ENCODE measurements around the gene RGMA. TPM values are rescaled to one million over a fixed set of nuclear protein-coding genes. Genes with fewer than 3 reads are reported as not detected.

The RGMA gene
- total and polyA plus RNA-seq, 2 experiments from 2014 or later: 2.5 to 2.7 TPM

GRCh38 chr15:93052090-93052879 lies 36.7 kb downstream of the RGMA start:
- Histone ChIP-seq H3K27me3 (no peaks in the 10 kb centered on the region), H3K4me3 (no peak overlapping the region), H3K9me3 (ENCODE audit: low read depth) (no peaks in the 10 kb centered on the region), H3K79me2 (no peaks in the 10 kb centered on the region), H3K4me1 (ENCODE audit: insufficient read depth) (no peaks in the 10 kb centered on the region), H3K4me2 (no peak overlapping the region), H4K20me1 (ENCODE audit: insufficient read depth, poor library complexity, severe bottlenecking) (no peaks in the 10 kb centered on the region), H3K27ac (no peak overlapping the region), H3K36me3 (replicated peaks; ENCODE audit: insufficient read depth, low read depth) (no peaks in the 10 kb centered on the region), H3K9me2 (replicated peaks; ENCODE audit: insufficient read depth) (no peaks in the 10 kb centered on the region), H2AFZ (no peak overlapping the region)
- TF ChIP-seq EZH2 (IDR thresholded peaks at IDR 0.05; ENCODE audit: borderline replicate concordance) (no peak), EZH2phosphoT487 (IDR thresholded peaks at IDR 0.05; ENCODE audit: low read depth, severe bottlenecking, unreplicated experiment) (no peak), CTCF (IDR thresholded peaks at IDR 0.05; ENCODE audit: poor library complexity) (no peak)
- 96% methylated on average over 38 of the region's 39 CpGs for WGBS (ENCODE audit: low lambda C conversion rate, missing lambda C conversion rate)
- DNase-seq (ENCODE audit: low spot score): no peak

GRCh38 chr15:93051236-93052089 lies 37.5 kb downstream of the RGMA start:
- no peaks in the 10 kb centered on the region for H4K20me1 ChIP-seq (ENCODE audit: insufficient read depth, poor library complexity, severe bottlenecking)
- no peak overlapping the region for H3K4me3 ChIP-seq
- no peaks in the 10 kb centered on the region for H3K4me1 ChIP-seq (ENCODE audit: insufficient read depth)
- DNase-seq (ENCODE audit: low spot score): no peak
- no peak overlapping the region for H3K27ac ChIP-seq
- H3K4me2 ChIP-seq: no peak overlapping the region
- H3K79me2 ChIP-seq: no peaks in the 10 kb centered on the region
- no peaks in the 10 kb centered on the region for H3K27me3 ChIP-seq
- no peaks in the 10 kb centered on the region for H3K9me2 ChIP-seq (replicated peaks; ENCODE audit: insufficient read depth)
- no peak overlapping the region for H2AFZ ChIP-seq
- TF ChIP-seq CTCF (IDR thresholded peaks at IDR 0.05; ENCODE audit: poor library complexity) (no peak), EZH2phosphoT487 (IDR thresholded peaks at IDR 0.05; ENCODE audit: low read depth, severe bottlenecking, unreplicated experiment) (no peak), EZH2 (IDR thresholded peaks at IDR 0.05; ENCODE audit: borderline replicate concordance) (no peak)
- H3K36me3 ChIP-seq (replicated peaks; ENCODE audit: insufficient read depth, low read depth): no peaks in the 10 kb centered on the region
- WGBS (ENCODE audit: low lambda C conversion rate, missing lambda C conversion rate): 94% methylated on average over 28 of the region's 32 CpGs
- H3K9me3 ChIP-seq (ENCODE audit: low read depth): no peaks in the 10 kb centered on the region

DNA sequence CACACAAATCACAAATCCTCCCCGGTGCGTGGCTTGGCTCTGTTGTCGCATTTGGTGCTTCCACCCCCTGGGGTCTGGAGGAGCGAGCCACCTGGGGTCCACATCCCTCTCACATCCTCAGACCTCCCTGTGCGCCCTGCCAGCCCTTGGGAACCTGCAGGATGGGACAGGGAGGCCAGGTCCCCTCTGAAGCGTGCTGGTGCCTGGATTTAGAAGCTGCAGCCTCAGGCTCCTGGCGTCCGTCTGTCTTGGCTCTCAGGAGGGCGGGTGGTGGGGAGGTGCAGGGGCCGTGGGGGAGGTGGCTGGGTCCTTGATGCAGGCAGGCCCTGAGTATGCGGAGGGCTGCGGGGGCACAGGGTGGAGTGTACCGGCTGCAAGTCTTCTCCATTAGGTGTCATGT lies 38.4 kb downstream of the RGMA start:
- Histone ChIP-seq H3K9me3 (ENCODE audit: low read depth) (no peaks in the 10 kb centered on the region), H4K20me1 (ENCODE audit: insufficient read depth, poor library complexity, severe bottlenecking) (no peaks in the 10 kb centered on the region), H3K79me2 (no peaks in the 10 kb centered on the region), H3K4me2 (no peak overlapping the region), H3K4me1 (ENCODE audit: insufficient read depth) (no peaks in the 10 kb centered on the region), H2AFZ (no peak overlapping the region), H3K27ac (no peak overlapping the region), H3K4me3 (no peak overlapping the region), H3K36me3 (replicated peaks; ENCODE audit: insufficient read depth, low read depth) (no peaks in the 10 kb centered on the region), H3K9me2 (replicated peaks; ENCODE audit: insufficient read depth) (no peaks in the 10 kb centered on the region), H3K27me3 (no peaks in the 10 kb centered on the region)
- DNase-seq (ENCODE audit: low spot score): no peak
- TF ChIP-seq EZH2 (IDR thresholded peaks at IDR 0.05; ENCODE audit: borderline replicate concordance) (no peak), EZH2phosphoT487 (IDR thresholded peaks at IDR 0.05; ENCODE audit: low read depth, severe bottlenecking, unreplicated experiment) (no peak), CTCF (IDR thresholded peaks at IDR 0.05; ENCODE audit: poor library complexity) (no peak)
- WGBS (ENCODE audit: low lambda C conversion rate, missing lambda C conversion rate): 97% methylated on average over 9 of the region's 13 CpGs
